Measurements from ENCODE around the gene RRP12. TPM values are rescaled to one million over a fixed set of nuclear protein-coding genes. Genes with fewer than 3 reads are reported as not detected.
A peak's percentile ranks its signal among the peaks of the same experiment; 100 is the strongest.

RRP12 gene
- polyA plus RNA-seq, 1 of the 3 experiments (the other 2 are of a cell fraction) = 46.4 TPM

- Histone ChIP-seq H3K9me2 (no peaks in the 10 kb centered on the region), H2AFZ (ENCODE audit: low read depth) (no peak overlapping the region), H3K79me2 (ENCODE audit: insufficient read depth) (peaks cover 67% of the 10 kb centered on the region), H3K4me2 (peak overlapping the region; percentile 79), H3K27me3 (ENCODE audit: insufficient read depth) (no peaks in the 10 kb centered on the region), H3K27ac (ENCODE audit: low read depth in 2 of 2, low read length in 1 of 2) (no peak overlapping the region), H4K20me1 (ENCODE audit: insufficient read depth) (peaks cover 4% of the 10 kb centered on the region; the same call in 1 of the 2 replicates), H3K4me1 (ENCODE audit: control insufficient read depth in 1 of 2, insufficient read depth in 2 of 2, low read depth in 1 of 2, low read length in 1 of 2) (peaks cover 7 to 9% of the 10 kb centered on the region in 2 experiments; a peak in 3 of 4 replicates), H3K9me3 (no peaks in the 10 kb centered on the region), H3F3A (replicated peaks; ENCODE audit: insufficient read depth) (no peaks in the 10 kb centered on the region), H3K4me3 (ENCODE audit: low read depth in 2 of 2, low read length in 1 of 2) (no peak overlapping the region), H3K36me3 (replicated peaks in 1 of 2; ENCODE audit: control insufficient read depth in 1 of 2, insufficient read depth in 2 of 2, low read length in 1 of 2) (peaks cover 5 to 18% of the 10 kb centered on the region in 2 experiments), H3K9ac (0 out of 2 replicates have a peak overlapping the region, but pooled peaks have one; percentile 75)
- WGBS (ENCODE audit: low lambda C conversion rate) = 94% methylated on average over 1 of the region's 1 CpG
- TF ChIP-seq NFIC (IDR thresholded peaks at IDR 0.05; ENCODE audit: borderline replicate concordance) = no peak
- TF ChIP-seq RXRA (IDR thresholded peaks at IDR 0.05; ENCODE audit: borderline replicate concordance, low read depth) = no peak
- no peak for TF ChIP-seq RFX5 (IDR thresholded peaks at IDR 0.05; ENCODE audit: low read length)
- TF ChIP-seq JUND (IDR thresholded peaks at IDR 0.05) = no peak
- no peak for TF ChIP-seq TCF12 (IDR thresholded peaks at IDR 0.05)
- TF ChIP-seq ELF1 (IDR thresholded peaks at IDR 0.05) = no peak
- TF ChIP-seq RCOR1 (IDR thresholded peaks at IDR 0.05; ENCODE audit: low read length) = no peak
- TF ChIP-seq FOXJ3 (CRISPR knock-in tag; IDR thresholded peaks at IDR 0.05) = no peak
- TF ChIP-seq GATA2 (CRISPR knock-in tag; IDR thresholded peaks at IDR 0.05) = no peak
- TF ChIP-seq ZBTB33 (IDR thresholded peaks at IDR 0.05; ENCODE audit: borderline replicate concordance, low read depth) = no peak
- no peak for TF ChIP-seq CHD2 (IDR thresholded peaks at IDR 0.05; ENCODE audit: low read length, partially characterized antibody)
- ChIA-PET CTCF (interaction anchor here (1.3 to 2.0 kb wide), 3 partner anchors 36 to 232 kb away, joined by 3 to 4 read pairs (median 4); no protein-coding TSS in a partner anchor), POLR2A (no interaction called here)
- DNase-seq = no peak
Observed at GRCh38 chr10:97444212-97444611, 43.1 kb upstream of the RRP12 start.

GRCh38 chr10:97442277-97442676 lies 41.1 kb upstream of the RRP12 start:
- WGBS (ENCODE audit: low lambda C conversion rate) = 100% methylated on average over 1 of the region's 1 CpG
- no peak overlapping the region for H3K4me2 ChIP-seq
- CTCF ChIA-PET = interaction anchor here (1.2 to 1.4 kb wide), 2 partner anchors 19 to 34 kb away, joined by 3 to 5 read pairs; no protein-coding TSS in a partner anchor
- H3K9me3 ChIP-seq = no peaks in the 10 kb centered on the region
- H3K9ac ChIP-seq = no peak overlapping the region
- H3K27me3 ChIP-seq (ENCODE audit: insufficient read depth) = no peaks in the 10 kb centered on the region
- H3K36me3 ChIP-seq (replicated peaks in 1 of 2; ENCODE audit: control insufficient read depth in 1 of 2, insufficient read depth in 2 of 2, low read length in 1 of 2) = peaks cover 10 to 32% of the 10 kb centered on the region in 2 experiments
- no peak for DNase-seq
- H3K9me2 ChIP-seq = no peaks in the 10 kb centered on the region
- peaks cover 48% of the 10 kb centered on the region for H3K79me2 ChIP-seq (ENCODE audit: insufficient read depth)
- H3K4me1 ChIP-seq (ENCODE audit: control insufficient read depth in 1 of 2, insufficient read depth in 2 of 2, low read depth in 1 of 2, low read length in 1 of 2) = peaks cover 7% of the 10 kb centered on the region in 2 experiments; a peak in 3 of 4 replicates
- H3F3A ChIP-seq (replicated peaks; ENCODE audit: insufficient read depth) = no peaks in the 10 kb centered on the region
- POLR2A ChIA-PET = no interaction called here
- H3K27ac ChIP-seq (ENCODE audit: low read depth in 2 of 2, low read length in 1 of 2) = no peak overlapping the region
- no peaks in the 10 kb centered on the region for H4K20me1 ChIP-seq (ENCODE audit: insufficient read depth)
- H3K4me3 ChIP-seq (ENCODE audit: low read depth in 2 of 2, low read length in 1 of 2) = no peak overlapping the region
- no peak for TF ChIP-seq CHD2 (IDR thresholded peaks at IDR 0.05; ENCODE audit: low read length, partially characterized antibody)
- no peak overlapping the region for H2AFZ ChIP-seq (ENCODE audit: low read depth)

- TF ChIP-seq MXI1 (IDR thresholded peaks at IDR 0.05; ENCODE audit: low read depth, low read length) (no peak), MAX (IDR thresholded peaks at IDR 0.05; ENCODE audit: low read depth) (no peak), USF2 (IDR thresholded peaks at IDR 0.05; ENCODE audit: borderline replicate concordance, low read depth, low read length) (no peak), TAF1 (IDR thresholded peaks at IDR 0.05; ENCODE audit: borderline replicate concordance, low read depth, low read length) (no peak), PBX3 (IDR thresholded peaks at IDR 0.05) (no peak)
- H3K36me3 ChIP-seq (replicated peaks in 1 of 2; ENCODE audit: control insufficient read depth in 1 of 2, insufficient read depth in 2 of 2, low read length in 1 of 2) = peaks cover 45 to 57% of the 10 kb centered on the region in 2 experiments
- H3K9me2 ChIP-seq = no peaks in the 10 kb centered on the region
- H3K27me3 ChIP-seq (ENCODE audit: insufficient read depth) = no peaks in the 10 kb centered on the region
- ChIA-PET CTCF (no interaction called here), POLR2A (interaction anchor here (0.7 kb wide), 1 partner anchor 20 kb away, joined by 3 read pairs; no protein-coding TSS in a partner anchor)
- no peak overlapping the region for H3K27ac ChIP-seq (ENCODE audit: low read depth in 2 of 2, low read length in 1 of 2)
- no peak overlapping the region for H3K4me2 ChIP-seq
- H4K20me1 ChIP-seq (ENCODE audit: insufficient read depth) = no peaks in the 10 kb centered on the region
- no peak overlapping the region for H2AFZ ChIP-seq (ENCODE audit: low read depth)
- no peak for DNase-seq
- no peak overlapping the region for H3K4me3 ChIP-seq (ENCODE audit: low read depth in 2 of 2, low read length in 1 of 2)
- H3F3A ChIP-seq (replicated peaks; ENCODE audit: insufficient read depth) = peaks cover 40% of the 10 kb centered on the region
- no peaks in the 10 kb centered on the region for H3K4me1 ChIP-seq (ENCODE audit: control insufficient read depth in 1 of 2, insufficient read depth in 2 of 2, low read depth in 1 of 2, low read length in 1 of 2)
- H3K79me2 ChIP-seq (ENCODE audit: insufficient read depth) = peaks cover 14% of the 10 kb centered on the region
- H3K9me3 ChIP-seq = no peaks in the 10 kb centered on the region
- over 99% methylated on average over 6 of the region's 6 CpGs for WGBS (ENCODE audit: low lambda C conversion rate)
- H3K9ac ChIP-seq = no peak overlapping the region
Observed at GRCh38 chr10:97435211-97435610, 34.1 kb upstream of the RRP12 start.
